Endothelial cell (in vitro differentiated cells): ENCODE measurements around the gene SPDYE6. TPM values are rescaled to one million over a fixed set of nuclear protein-coding genes. Genes with fewer than 3 reads are reported as not detected.
A peak's percentile ranks its signal among the peaks of the same experiment; 100 is the strongest.
"Not testable (repeated sequence)": the region's sequence is repeated elsewhere in the genome, so short reads cannot be mapped to it uniquely, and the experiment has no call there.

ENCODE experiments used
- DNase-seq: peaks from one replicate; pipeline ENCODE4 v3.0.0; 2021; ENCODE audit warnings: low spot score
- H3K27ac Mint-ChIP-seq: one replicate; pipeline ENCODE4 v1.8.0; 2021; ENCODE audit warnings: mixed read lengths, inconsistent platforms; ENCODE audit not compliant: unreplicated experiment
- H3K27me3 Mint-ChIP-seq: one replicate; pipeline ENCODE4 v1.8.0; 2021; ENCODE audit warnings: mild to moderate bottlenecking, moderate library complexity, mixed read lengths, inconsistent platforms; ENCODE audit not compliant: unreplicated experiment
- H3K36me3 Mint-ChIP-seq: one replicate; pipeline ENCODE4 v1.8.0; 2021; ENCODE audit warnings: mild to moderate bottlenecking, low read depth, mixed read lengths, inconsistent platforms; ENCODE audit not compliant: unreplicated experiment
- H3K4me1 Mint-ChIP-seq: one replicate; pipeline ENCODE4 v1.8.0; 2021; ENCODE audit warnings: mild to moderate bottlenecking, mixed read lengths, inconsistent platforms; ENCODE audit not compliant: unreplicated experiment
- H3K4me3 Mint-ChIP-seq: one replicate; pipeline ENCODE4 v1.8.0; 2021; ENCODE audit warnings: mild to moderate bottlenecking, mixed read lengths, inconsistent platforms; ENCODE audit not compliant: unreplicated experiment
- H3K9me3 Mint-ChIP-seq: one replicate; pipeline ENCODE4 v1.8.0; 2021; ENCODE audit warnings: mixed read lengths, inconsistent platforms; ENCODE audit not compliant: unreplicated experiment
- CTCF ChIP-seq: fragments of 200-600 bp; sonication (generic); IDR thresholded peaks from one replicate; pipeline ENCODE4 v1.5.0; 2021; ENCODE audit warnings: antibody characterized with exemption; ENCODE audit not compliant: unreplicated experiment
- total RNA-seq: library from RNA; stranded (reverse); fragmentation: NEBNext Ultra II Directional; extraction: Animal tissue kit (Norgen Biotek cat#: 25700); gene quantifications from one replicate; pipeline ENCODE4 v1.2.1, GENCODE V29; 2021; ENCODE audit not compliant: unreplicated experiment

SPDYE6 gene
- total RNA-seq, 1 donor from 2014 or later = not detected

- Mint-ChIP-seq H3K4me3 (no peak overlapping the region), H3K27ac (no peak overlapping the region), H3K27me3 (peaks cover 2% of the 10 kb centered on the region), H3K4me1 (peaks cover 6% of the 10 kb centered on the region), H3K36me3 (no peaks in the 10 kb centered on the region), H3K9me3 (no peaks in the 10 kb centered on the region)
- TF ChIP-seq CTCF = no peak
- DNase-seq = no peak
These were observed 52.4 kb downstream of the SPDYE6 start for GRCh38 chr7:102303669-102304422.

- peaks cover 2% of the 10 kb centered on the region for H3K27me3 Mint-ChIP-seq
- H3K4me3 Mint-ChIP-seq = no peak overlapping the region
- H3K27ac Mint-ChIP-seq = no peak overlapping the region
- TF ChIP-seq CTCF = no peak
- DNase-seq = no peak
- H3K36me3 Mint-ChIP-seq = peaks cover 3% of the 10 kb centered on the region
- no peaks in the 10 kb centered on the region for H3K9me3 Mint-ChIP-seq
- H3K4me1 Mint-ChIP-seq = peaks cover 3% of the 10 kb centered on the region
These were observed 54.2 kb downstream of the SPDYE6 start for GRCh38 chr7:102302025-102302424.

DNA sequence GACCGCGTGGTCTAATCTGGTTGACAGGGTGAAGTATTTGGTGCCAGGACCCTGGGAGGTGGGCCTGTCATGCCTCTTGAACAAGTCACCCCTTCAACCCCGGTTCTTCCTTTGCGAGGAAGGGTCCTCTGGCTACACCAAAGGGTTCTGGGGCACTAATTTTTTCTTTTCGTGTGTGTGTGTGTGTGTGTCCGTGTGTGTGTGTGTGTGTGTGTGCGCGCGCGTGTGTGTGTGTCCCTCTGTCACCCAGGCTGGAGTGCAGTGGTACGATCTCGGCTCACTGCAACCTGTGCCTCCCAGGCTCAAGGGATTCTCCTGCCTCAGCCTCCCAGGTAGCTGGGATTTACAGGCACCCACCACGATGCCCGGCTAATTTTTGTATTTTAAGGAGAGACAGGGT is 54.9 kb downstream of the SPDYE6 start:
- DNase-seq, H3K4me3 Mint-ChIP-seq, H3K9me3 Mint-ChIP-seq, H3K27me3 Mint-ChIP-seq, H3K4me1 Mint-ChIP-seq, H3K27ac Mint-ChIP-seq, H3K36me3 Mint-ChIP-seq: not testable (repeated sequence)

DNA sequence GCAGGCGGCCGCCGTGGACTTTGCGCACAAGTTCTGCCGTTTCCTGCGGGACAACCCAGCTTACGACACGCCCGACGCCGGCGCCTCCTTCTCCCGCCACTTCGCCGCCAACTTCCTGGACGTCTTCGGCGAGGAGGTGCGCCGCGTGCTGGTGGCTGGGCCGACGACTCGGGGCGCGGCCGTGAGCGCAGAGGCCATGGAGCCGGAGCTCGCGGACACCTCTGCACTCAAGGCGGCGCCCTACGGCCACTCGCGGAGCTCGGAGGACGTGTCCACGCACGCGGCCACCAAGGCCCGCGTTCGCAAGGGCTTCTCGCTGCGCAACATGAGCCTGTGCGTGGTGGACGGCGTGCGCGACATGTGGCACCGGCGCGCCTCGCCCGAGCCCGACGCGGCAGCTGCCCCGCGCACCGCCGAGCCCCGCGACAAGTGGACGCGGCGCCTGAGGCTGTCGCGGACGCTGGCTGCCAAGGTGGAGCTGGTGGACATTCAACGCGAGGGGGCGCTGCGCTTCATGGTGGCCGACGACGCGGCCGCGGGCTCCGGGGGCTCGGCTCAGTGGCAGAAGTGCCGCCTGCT is 55.5 kb downstream of the SPDYE6 start:
- no peak overlapping the region for H3K4me3 Mint-ChIP-seq
- peaks cover 6% of the 10 kb centered on the region for H3K4me1 Mint-ChIP-seq
- peaks cover 3% of the 10 kb centered on the region for H3K36me3 Mint-ChIP-seq
- no peak overlapping the region for H3K27ac Mint-ChIP-seq
- TF ChIP-seq CTCF = peak; percentile 83
- H3K9me3 Mint-ChIP-seq = no peaks in the 10 kb centered on the region
- peaks cover 2% of the 10 kb centered on the region for H3K27me3 Mint-ChIP-seq
- peak; percentile 82 for DNase-seq

DNA sequence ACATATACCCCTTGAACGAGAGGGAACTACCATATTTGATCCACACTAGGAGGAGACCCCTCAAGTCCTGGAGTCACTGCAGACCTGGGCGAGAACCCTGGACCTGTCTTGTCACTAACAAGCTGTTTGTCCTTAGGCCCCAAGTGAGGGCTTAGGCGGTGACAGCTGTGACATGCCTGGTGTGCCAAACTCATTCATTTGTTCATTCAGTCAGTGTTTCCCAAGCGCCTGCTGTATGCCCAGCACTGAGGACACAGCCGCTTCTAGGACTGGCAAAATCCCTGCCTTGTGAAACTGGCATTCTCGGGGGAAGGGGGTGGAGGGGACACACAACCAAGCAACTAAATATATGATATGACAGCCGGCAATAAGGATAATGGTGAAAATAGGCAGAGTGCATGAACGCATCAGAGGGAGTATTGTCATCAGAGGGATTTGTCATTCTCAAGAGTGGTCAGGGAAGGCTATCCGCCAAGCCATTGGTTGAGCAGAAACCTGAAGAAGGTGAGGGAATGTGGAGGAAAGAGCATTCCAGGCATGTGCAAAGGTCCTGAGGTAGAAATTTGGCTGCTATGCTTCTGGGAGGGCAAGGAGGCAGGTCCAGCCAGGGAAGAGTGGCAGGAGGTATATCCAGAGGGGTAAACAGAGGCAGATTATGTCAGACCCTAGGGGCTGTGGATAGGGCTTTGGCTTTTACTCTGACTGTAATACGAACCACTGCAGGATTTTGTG is 58.6 kb downstream of the SPDYE6 start:
- peak overlapping the region; percentile 16 for H3K4me3 Mint-ChIP-seq
- TF ChIP-seq CTCF = no peak
- no peak overlapping the region for H3K27ac Mint-ChIP-seq
- DNase-seq = no peak
- H3K4me1 Mint-ChIP-seq = peaks cover 3% of the 10 kb centered on the region
- peaks cover 3% of the 10 kb centered on the region for H3K36me3 Mint-ChIP-seq
- peaks cover 4% of the 10 kb centered on the region for H3K27me3 Mint-ChIP-seq
- H3K9me3 Mint-ChIP-seq = no peaks in the 10 kb centered on the region
